Measurements from ENCODE around the gene SLC6A18. TPM values are rescaled to one million over a fixed set of nuclear protein-coding genes. Genes with fewer than 3 reads are reported as not detected.

The SLC6A18 gene
- total RNA-seq, 2 donors from 2014 or later: not detected

DNA sequence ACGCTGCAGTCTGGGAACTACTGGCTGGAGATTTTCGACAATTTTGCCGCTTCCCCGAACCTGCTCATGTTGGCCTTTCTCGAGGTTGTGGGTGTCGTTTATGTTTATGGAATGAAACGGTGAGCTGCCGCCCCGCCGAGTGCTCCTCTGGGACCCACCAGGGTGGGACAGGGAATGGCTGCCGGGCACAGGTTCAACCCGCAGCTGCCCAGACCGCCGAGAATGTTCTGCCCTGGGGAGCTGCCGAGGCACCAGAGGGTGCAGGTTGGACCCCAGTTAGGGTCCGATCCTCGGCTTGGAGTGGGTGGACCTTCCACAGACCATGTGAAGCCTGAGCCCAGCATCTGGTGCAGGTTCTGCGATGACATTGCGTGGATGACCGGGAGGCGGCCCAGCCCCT, 19.1 kb downstream of the SLC6A18 start:
- no peak overlapping the region for H3K27ac ChIP-seq
- H3K4me3 ChIP-seq: no peak overlapping the region
- no peaks in the 10 kb centered on the region for H3K36me3 ChIP-seq
- no peak for DNase-seq (ENCODE audit: low spot score)
- no peaks in the 10 kb centered on the region for H3K9me3 ChIP-seq
- TF ChIP-seq POLR2AphosphoS5 (IDR thresholded peaks at IDR 0.05): no peak
- intact Hi-C loops (cut with DNase I): no loop called here
- peaks cover 14% of the 10 kb centered on the region for H3K27me3 ChIP-seq (replicated peaks; ENCODE audit: insufficient read depth)
- no peaks in the 10 kb centered on the region for H3K4me1 ChIP-seq (replicated peaks)
- WGBS: 75% methylated on average over 21 of the region's 21 CpGs

DNA sequence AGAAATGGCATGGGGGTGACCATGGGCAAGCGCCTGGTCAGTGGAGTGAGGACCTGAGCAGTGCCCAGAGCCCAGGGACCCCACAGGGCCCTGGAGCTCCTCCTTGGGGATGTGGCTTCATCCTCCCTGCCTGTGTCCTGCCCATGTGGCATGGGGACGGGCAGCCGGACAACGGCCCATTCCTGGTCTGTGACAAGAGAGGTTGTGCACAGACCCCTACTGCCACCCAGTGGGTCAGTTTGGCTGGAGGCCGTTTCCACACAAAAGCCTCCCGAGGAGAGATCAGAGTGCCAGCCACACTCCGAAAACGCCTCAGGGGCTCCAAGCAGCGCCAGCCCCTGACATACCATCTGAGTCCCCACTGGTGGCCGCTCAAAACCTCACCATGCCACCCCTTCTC, 19.8 kb downstream of the SLC6A18 start:
- intact Hi-C loops (cut with DNase I): no loop called here
- Histone ChIP-seq H3K27ac (no peak overlapping the region), H3K4me1 (replicated peaks) (no peaks in the 10 kb centered on the region), H3K27me3 (replicated peaks; ENCODE audit: insufficient read depth) (peaks cover 14% of the 10 kb centered on the region), H3K4me3 (no peak overlapping the region), H3K9me3 (no peaks in the 10 kb centered on the region), H3K36me3 (no peaks in the 10 kb centered on the region)
- no peak for DNase-seq (ENCODE audit: low spot score)
- TF ChIP-seq POLR2A (IDR thresholded peaks at IDR 0.05) (no peak), POLR2AphosphoS5 (IDR thresholded peaks at IDR 0.05) (no peak)
- TF ChIP-seq, protein P1, sequence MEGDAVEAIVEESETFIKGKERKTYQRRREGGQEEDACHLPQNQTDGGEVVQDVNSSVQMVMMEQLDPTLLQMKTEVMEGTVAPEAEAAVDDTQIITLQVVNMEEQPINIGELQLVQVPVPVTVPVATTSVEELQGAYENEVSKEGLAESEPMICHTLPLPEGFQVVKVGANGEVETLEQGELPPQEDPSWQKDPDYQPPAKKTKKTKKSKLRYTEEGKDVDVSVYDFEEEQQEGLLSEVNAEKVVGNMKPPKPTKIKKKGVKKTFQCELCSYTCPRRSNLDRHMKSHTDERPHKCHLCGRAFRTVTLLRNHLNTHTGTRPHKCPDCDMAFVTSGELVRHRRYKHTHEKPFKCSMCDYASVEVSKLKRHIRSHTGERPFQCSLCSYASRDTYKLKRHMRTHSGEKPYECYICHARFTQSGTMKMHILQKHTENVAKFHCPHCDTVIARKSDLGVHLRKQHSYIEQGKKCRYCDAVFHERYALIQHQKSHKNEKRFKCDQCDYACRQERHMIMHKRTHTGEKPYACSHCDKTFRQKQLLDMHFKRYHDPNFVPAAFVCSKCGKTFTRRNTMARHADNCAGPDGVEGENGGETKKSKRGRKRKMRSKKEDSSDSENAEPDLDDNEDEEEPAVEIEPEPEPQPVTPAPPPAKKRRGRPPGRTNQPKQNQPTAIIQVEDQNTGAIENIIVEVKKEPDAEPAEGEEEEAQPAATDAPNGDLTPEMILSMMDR (IDR thresholded peaks at IDR 0.05): no peak
- WGBS: 69% methylated on average over 7 of the region's 10 CpGs

DNA sequence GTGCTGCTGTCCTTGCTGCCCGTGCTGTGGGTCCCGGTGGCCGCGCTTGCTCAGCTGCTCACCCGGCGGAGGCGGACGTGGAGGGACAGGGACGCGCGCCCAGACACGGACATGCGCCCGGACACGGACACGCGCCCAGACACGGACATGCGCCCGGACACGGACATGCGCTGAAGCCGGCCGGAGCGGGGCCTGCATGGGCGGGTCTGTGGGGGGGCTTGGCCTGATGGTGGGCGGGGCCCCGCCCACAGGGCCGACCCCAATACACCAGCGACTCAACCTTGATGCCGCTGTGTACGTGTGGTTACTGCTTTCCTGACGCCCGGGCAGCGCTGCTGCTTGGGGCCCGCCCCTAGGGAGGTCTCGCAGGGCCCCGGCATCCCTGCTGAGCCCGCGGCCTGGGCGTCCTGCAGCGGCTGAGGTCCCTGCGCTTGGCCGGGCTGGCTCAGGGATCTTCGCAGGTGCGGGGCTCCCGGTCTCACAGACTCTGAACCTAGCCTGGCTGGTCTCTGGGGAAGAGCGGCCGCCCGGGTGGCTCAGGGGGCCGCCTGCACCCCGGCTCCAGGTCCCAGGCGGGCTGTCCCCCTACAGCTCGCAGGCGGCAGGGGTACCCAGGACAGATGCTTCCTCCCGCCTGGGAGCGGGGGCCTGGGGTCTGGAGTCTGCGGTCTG, 20.9 kb downstream of the SLC6A18 start:
- no peaks in the 10 kb centered on the region for H3K4me1 ChIP-seq (replicated peaks)
- TF ChIP-seq POLR2AphosphoS5 (IDR thresholded peaks at IDR 0.05) (no peak), POLR2A (IDR thresholded peaks at IDR 0.05) (no peak)
- TF ChIP-seq, protein P1 (IDR thresholded peaks at IDR 0.05): no peak
- no peak for DNase-seq (ENCODE audit: low spot score)
- H3K27ac ChIP-seq: no peak overlapping the region
- intact Hi-C loops (cut with DNase I): no loop called here
- no peaks in the 10 kb centered on the region for H3K9me3 ChIP-seq
- no peaks in the 10 kb centered on the region for H3K36me3 ChIP-seq
- no peak overlapping the region for H3K4me3 ChIP-seq
- H3K27me3 ChIP-seq (replicated peaks; ENCODE audit: insufficient read depth): peaks cover 14% of the 10 kb centered on the region
- 55% methylated on average over 46 of the region's 58 CpGs for WGBS

DNA sequence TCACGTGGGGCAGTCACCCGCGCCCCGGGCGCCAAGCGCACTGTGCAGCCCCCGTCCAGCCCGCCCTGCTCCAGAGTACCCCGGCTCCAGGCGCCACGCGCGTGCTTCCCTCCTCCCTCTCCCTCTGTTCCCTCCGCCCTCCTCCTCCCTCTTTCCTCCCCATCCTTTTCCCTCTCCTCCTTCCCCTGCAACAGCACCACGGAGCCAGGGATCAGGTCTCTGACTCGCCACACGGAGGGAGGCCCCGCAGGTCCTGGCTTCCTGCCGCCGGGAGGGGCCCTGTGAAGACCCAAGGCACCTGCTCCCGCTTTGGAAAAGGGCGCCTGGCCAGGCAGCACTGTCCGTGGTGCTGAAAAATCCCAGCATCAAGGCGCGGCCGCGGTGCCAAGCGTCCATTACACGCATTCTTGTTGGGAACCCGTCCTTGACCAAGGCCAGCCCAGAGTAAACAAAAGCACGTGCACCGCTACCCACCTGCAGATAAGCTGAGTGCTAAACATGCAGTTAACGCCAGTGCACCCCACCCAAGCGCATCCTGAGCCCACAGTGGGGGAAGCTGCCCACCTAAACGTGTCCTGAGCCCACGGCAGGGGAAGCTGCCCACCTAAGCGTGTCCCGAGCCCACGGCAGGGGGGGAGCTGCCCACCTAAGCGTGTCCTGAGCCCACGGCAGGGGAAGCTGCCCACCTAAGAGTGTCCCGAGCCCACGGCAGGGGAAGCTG, 21.7 kb downstream of the SLC6A18 start:
- no peak for DNase-seq (ENCODE audit: low spot score)
- H3K27ac ChIP-seq: no peak overlapping the region
- H3K9me3 ChIP-seq: no peaks in the 10 kb centered on the region
- no peaks in the 10 kb centered on the region for H3K36me3 ChIP-seq
- TF ChIP-seq POLR2A (IDR thresholded peaks at IDR 0.05): no peak
- no peak for TF ChIP-seq POLR2AphosphoS5 (IDR thresholded peaks at IDR 0.05)
- intact Hi-C loops (cut with DNase I): no loop called here
- no peak overlapping the region for H3K4me3 ChIP-seq
- peaks cover 14% of the 10 kb centered on the region for H3K27me3 ChIP-seq (replicated peaks; ENCODE audit: insufficient read depth)
- no peaks in the 10 kb centered on the region for H3K4me1 ChIP-seq (replicated peaks)
- 16% methylated on average over 41 of the region's 43 CpGs for WGBS

DNA sequence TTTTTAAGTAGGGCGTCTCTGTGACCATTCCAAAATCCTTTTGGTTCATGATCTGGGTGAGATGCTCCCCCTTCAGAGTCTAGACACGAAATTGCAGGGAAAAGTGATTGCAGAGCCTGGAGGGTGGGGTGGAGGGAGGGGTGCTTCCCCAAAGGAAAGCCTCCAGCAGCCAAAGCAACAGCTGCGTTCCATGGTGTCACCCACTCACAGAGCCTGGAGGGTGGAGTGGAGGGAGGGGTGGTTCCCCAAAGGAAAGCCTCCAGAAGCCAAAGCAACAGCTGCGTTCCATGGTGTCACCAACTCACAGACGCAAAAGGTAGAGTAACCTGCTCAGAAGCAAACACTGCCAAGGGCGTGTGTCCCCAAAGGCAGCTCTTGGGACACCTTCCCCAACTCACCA, 22.6 kb downstream of the SLC6A18 start:
- intact Hi-C loops (cut with DNase I): no loop called here
- WGBS: 77% methylated on average over 6 of the region's 6 CpGs
- peaks cover 14% of the 10 kb centered on the region for H3K27me3 ChIP-seq (replicated peaks; ENCODE audit: insufficient read depth)
- H3K27ac ChIP-seq: no peak overlapping the region
- TF ChIP-seq, protein P1 (IDR thresholded peaks at IDR 0.05): no peak
- TF ChIP-seq POLR2AphosphoS5 (IDR thresholded peaks at IDR 0.05) (no peak), POLR2A (IDR thresholded peaks at IDR 0.05) (no peak)
- no peaks in the 10 kb centered on the region for H3K4me1 ChIP-seq (replicated peaks)
- no peak overlapping the region for H3K4me3 ChIP-seq
- DNase-seq (ENCODE audit: low spot score): no peak
- no peaks in the 10 kb centered on the region for H3K9me3 ChIP-seq
- no peaks in the 10 kb centered on the region for H3K36me3 ChIP-seq

Data from prostate gland (tissue), 2 donors.